HCT116 (cell line): ENCODE results near the gene ADAMTS19. TPM values are rescaled to one million over a fixed set of nuclear protein-coding genes. Genes with fewer than 3 reads are reported as not detected.

ENCODE experiments used
- ATAC-seq: fragments of 200-7000 bp; cut with Tn5 transposase; 2 replicates; pipeline ENCODE4 v1.9.1; 2020; ENCODE audit warnings: mild to moderate bottlenecking, moderate library complexity
- BruUV-seq: library from RNA; stranded (reverse); fragments of 400-500 nt; replicated peaks from 2 replicates; lab custom pipeline; 2021; lab: Mats Ljungman, UMichigan
- CTCF ChIA-PET: fragments of 300-600 bp; sonication (Branson Sonifier 250); formaldehyde crosslinking; loops from one replicate; lab custom pipeline; 2021; ENCODE audit warnings: antibody characterized with exemption; lab: Charles Lee
- POLR2A ChIA-PET: fragments of 300-600, 350-600 bp; sonication (Branson Sonifier 250); formaldehyde crosslinking; loops from one replicate; lab custom pipeline; 2021; ENCODE audit warnings: antibody characterized with exemption; lab: Charles Lee
- RAD21 ChIA-PET, 2 experiments: fragments of 300-600 bp; sonication (Branson Sonifier 250); formaldehyde crosslinking; loops; one replicate each; lab custom pipeline; 2023; ENCODE audit warnings: low total read pairs in 2 of 2; ENCODE audit not compliant: uncharacterized antibody in 2 of 2, unreplicated experiment in 2 of 2, low non-redundant PET in 1 of 2; lab: Charles Lee
- DNase-seq: peaks from one replicate; pipeline ENCODE4 v3.0.0-alpha.2; 2010; ENCODE audit warnings: low read depth, low spot score
- H2AFZ ChIP-seq: fragments of 200-600 bp; shearing (Covaris generic), sonication (generic); 2 replicates; pipeline ENCODE4 v1.6.1; 2017; ENCODE audit warnings: low read depth, mixed run types, mixed read lengths, antibody characterized with exemption, low read length; ENCODE audit not compliant: poor library complexity, severe bottlenecking
- H3K27ac ChIP-seq: 2 replicates; pipeline ENCODE4 v1.5.1; 2012; ENCODE audit warnings: low read depth, low read length
- H3K27me3 ChIP-seq: fragments of 200-600 bp; sonication (generic); 2 replicates; pipeline ENCODE4 v1.6.1; 2016; ENCODE audit warnings: mixed run types, low read length, mixed read lengths; ENCODE audit not compliant: insufficient read depth
- H3K36me3 ChIP-seq, 2 experiments: fragments of 200-500 bp in 1 of 2; fragments of 200-600 bp in 1 of 2; sonication (Bioruptor generic) in 1 of 2; sonication (generic) in 1 of 2; 2 replicates each; pipeline versions ENCODE4 v1.5.1 to v1.6.1; 2014 to 2016; ENCODE audit warnings: low read length in 2 of 2, inconsistent platforms in 1 of 2, mixed read lengths in 1 of 2, mixed run types in 1 of 2; ENCODE audit not compliant: insufficient read depth in 2 of 2, control insufficient read depth in 1 of 2
- H3K4me1 ChIP-seq, 2 experiments: fragments of 200-600 bp in 1 of 2; sonication (generic) in 1 of 2; 2 replicates each; pipeline versions ENCODE4 v1.5.1 to v1.6.1; 2012 to 2017; ENCODE audit warnings: low read length in 2 of 2, inconsistent platforms in 1 of 2, mild to moderate bottlenecking in 1 of 2, mixed read lengths in 1 of 2, mixed run types in 1 of 2, moderate library complexity in 1 of 2; ENCODE audit not compliant: insufficient read depth in 2 of 2, control insufficient read depth in 1 of 2
- H3K4me2 ChIP-seq: fragments of 200-600 bp; sonication (generic); 2 replicates; pipeline ENCODE4 v1.6.1; 2017; ENCODE audit warnings: mixed run types, low read length, mixed read lengths
- H3K4me3 ChIP-seq, 2 experiments: fragments of 200-600 bp in 1 of 2; sonication (generic) in 1 of 2; replicated peaks in 1 of 2; 2 replicates each; pipeline ENCODE4 v1.5.1; 2011 to 2016; ENCODE audit warnings: low read length in 2 of 2, control low read depth in 1 of 2, low read depth in 1 of 2, mild to moderate bottlenecking in 1 of 2, mixed read lengths in 1 of 2, mixed run types in 1 of 2
- H3K79me2 ChIP-seq: fragments of 200-600 bp; sonication (generic); 2 replicates; pipeline ENCODE4 v1.6.1; 2017; ENCODE audit warnings: mild to moderate bottlenecking, mixed run types, low read length, moderate library complexity, mixed read lengths; ENCODE audit not compliant: insufficient read depth
- H3K9ac ChIP-seq: fragments of 200-600 bp; sonication (generic); 2 replicates; pipeline ENCODE4 v1.6.1; 2016; ENCODE audit warnings: low read length, mixed read lengths
- H3K9me2 ChIP-seq: fragments of 200-600 bp; sonication (generic), shearing (Covaris generic); 2 replicates; pipeline ENCODE4 v1.6.1; 2017; ENCODE audit warnings: mixed run types, mild to moderate bottlenecking, moderate library complexity; ENCODE audit not compliant: insufficient read depth
- H3K9me3 ChIP-seq, 2 experiments: fragments of 200-500 bp in 1 of 2; fragments of 200-600 bp in 1 of 2; sonication (Bioruptor generic) in 1 of 2; sonication (generic) in 1 of 2; 2 replicates each; pipeline ENCODE4 v1.6.1; 2014 to 2017; ENCODE audit warnings: low read length in 2 of 2, mixed read lengths in 2 of 2, inconsistent platforms in 1 of 2, low read depth in 1 of 2, mild to moderate bottlenecking in 1 of 2, mixed run types in 1 of 2, moderate library complexity in 1 of 2; ENCODE audit not compliant: control insufficient read depth in 1 of 2, insufficient read depth in 1 of 2
- H4K20me1 ChIP-seq: fragments of 200-600 bp; sonication (generic), shearing (Covaris generic); 2 replicates; pipeline ENCODE4 v1.6.1; 2017; ENCODE audit warnings: mixed run types, mild to moderate bottlenecking, moderate library complexity; ENCODE audit not compliant: insufficient read depth
- CBX3 ChIP-seq: IDR thresholded peaks from 2 replicates; pipeline ENCODE4 v1.6.1; 2012; ENCODE audit warnings: low read depth
- CEBPB ChIP-seq: IDR thresholded peaks from 2 replicates; pipeline ENCODE4 v1.6.1; 2012; ENCODE audit warnings: low read depth
- CTCF ChIP-seq, 3 experiments: fragments of 200-600 bp in 1 of 3; sonication (generic) in 1 of 3; IDR thresholded peaks in 2 of 3; conservative IDR thresholded peaks in 1 of 3; 2 replicates each; pipeline ENCODE4 v1.5.1; 2012 to 2017; ENCODE audit warnings: low read depth in 2 of 3, low read length in 2 of 3, antibody characterized with exemption in 1 of 3, borderline replicate concordance in 1 of 3, control low read depth in 1 of 3, mild to moderate bottlenecking in 1 of 3, mixed read lengths in 1 of 3, mixed run types in 1 of 3, moderate library complexity in 1 of 3; ENCODE audit not compliant: insufficient read depth in 1 of 3
- EGR1 ChIP-seq: IDR thresholded peaks from 2 replicates; pipeline ENCODE4 v1.6.1; 2012; ENCODE audit warnings: low read depth
- EZH2 ChIP-seq: fragments of 200-600 bp; sonication (generic); IDR thresholded peaks from 2 replicates; pipeline ENCODE4 v1.6.1; 2017; ENCODE audit warnings: antibody characterized with exemption, mixed run types
- EZH2phosphoT487 ChIP-seq: fragments of 200-600 bp; IDR thresholded peaks from 2 replicates; pipeline ENCODE4 v1.6.1; 2018; ENCODE audit warnings: antibody characterized with exemption, borderline replicate concordance
- FOSL1 ChIP-seq: IDR thresholded peaks from 2 replicates; pipeline ENCODE4 v1.6.1; 2012; ENCODE audit warnings: low read depth
- JUND ChIP-seq: IDR thresholded peaks from 2 replicates; pipeline ENCODE4 v1.6.1; 2012
- POLR2A ChIP-seq: IDR thresholded peaks from 2 replicates; pipeline ENCODE4 v1.7.0; 2011; ENCODE audit warnings: borderline replicate concordance; ENCODE audit not compliant: insufficient read depth, insufficient read length; ENCODE audit errors: extremely low read depth
- RAD21 ChIP-seq: IDR thresholded peaks from 2 replicates; pipeline ENCODE4 v1.6.1; 2012; ENCODE audit warnings: low read depth, mild to moderate bottlenecking
- SRF ChIP-seq: IDR thresholded peaks from 2 replicates; pipeline ENCODE4 v1.6.1; 2012; ENCODE audit warnings: low read depth
- ZFX ChIP-seq: fragments of 450-650 bp; IDR thresholded peaks from 2 replicates; pipeline ENCODE4 v1.6.1; 2017
- ZNF274 ChIP-seq: fragments of 200-500 bp; sonication (Bioruptor generic); IDR thresholded peaks from 2 replicates; pipeline ENCODE4 v1.6.1; 2014; ENCODE audit warnings: mild to moderate bottlenecking, low read depth, low read length, inconsistent platforms
- intact Hi-C: fragments of 100-400 bp; cut with micrococcal nuclease; formaldehyde crosslinking; loops from 2 replicates; pipeline ENCODE4 v1.10.0; 2022
- total RNA-seq: library from RNA; stranded (reverse); gene quantifications from one replicate; pipeline ENCODE4 v1.2.1, GENCODE V29; 2021; ENCODE audit not compliant: unreplicated experiment
- TF ChIP-seq, protein P1 (sequence below): IDR thresholded peaks from 2 replicates; pipeline ENCODE4 v1.6.1; 2012

Gene ADAMTS19
- total RNA-seq, 1 experiment from 2014 or later, result not detected

DNA sequence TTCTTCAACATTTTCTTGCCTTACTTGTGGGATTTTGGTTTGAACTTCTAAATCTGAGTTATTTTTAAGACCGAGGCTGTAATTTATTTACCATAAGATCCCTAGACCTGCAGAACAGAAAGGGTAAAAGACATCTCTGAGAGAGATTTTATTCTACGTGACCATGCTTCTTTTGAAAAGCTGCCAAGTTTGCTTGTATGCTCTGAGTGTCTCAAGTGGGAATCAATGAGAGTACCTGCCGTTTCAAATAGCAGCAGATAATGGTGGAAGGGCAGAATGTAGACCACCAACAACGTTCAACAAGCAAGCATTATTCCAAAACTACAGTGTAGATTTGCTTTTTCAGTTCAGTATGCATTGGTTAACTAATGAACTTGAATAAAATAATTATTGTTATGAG lies 179.2 kb downstream of the ADAMTS19 start:
- DNase-seq (no peak), ATAC-seq (no peak)
- Histone ChIP-seq H3K79me2 (no peaks in the 10 kb centered on the region), H3K4me2 (no peak overlapping the region), H3K36me3 (no peaks in the 10 kb centered on the region), H2AFZ (no peak overlapping the region), H3K9me2 (no peaks in the 10 kb centered on the region), H3K4me1 (no peaks in the 10 kb centered on the region), H3K4me3 (no peak overlapping the region), H3K27me3 (no peaks in the 10 kb centered on the region), H4K20me1 (no peaks in the 10 kb centered on the region), H3K9me3 (no peaks in the 10 kb centered on the region)
- intact Hi-C loops, result no loop called here
- POLR2A ChIA-PET, result no interaction called here
- no peak for TF ChIP-seq FOSL1
- no peak for TF ChIP-seq EGR1
- TF ChIP-seq CTCF (IDR thresholded peaks at IDR 0.05 in 2 of 3, conservative IDR thresholded peaks at IDR 0.05 in 1 of 3; ENCODE audit: borderline replicate concordance in 1 of 3, insufficient read depth in 1 of 3, low read depth in 2 of 3, low read length in 2 of 3), result no peak
- TF ChIP-seq JUND, result no peak
- no peak for TF ChIP-seq CBX3
- no peak for TF ChIP-seq EZH2phosphoT487
- TF ChIP-seq RAD21, result no peak
- no peak for TF ChIP-seq ZNF274
- no peak for TF ChIP-seq POLR2A
- no peak for TF ChIP-seq ZFX
- TF ChIP-seq, protein P1, sequence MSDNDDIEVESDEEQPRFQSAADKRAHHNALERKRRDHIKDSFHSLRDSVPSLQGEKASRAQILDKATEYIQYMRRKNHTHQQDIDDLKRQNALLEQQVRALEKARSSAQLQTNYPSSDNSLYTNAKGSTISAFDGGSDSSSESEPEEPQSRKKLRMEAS, result no peak
- no peak for TF ChIP-seq CEBPB
- no peak for TF ChIP-seq SRF
- TF ChIP-seq EZH2, result no peak
- TF ChIP-seq, all 23 proteins: peak for 0
- Histone ChIP-seq H3K27ac (no peak overlapping the region), H3K9ac (no peak overlapping the region)
- ChIA-PET CTCF (no interaction called here), RAD21 (no interaction called here)
- no TSS peak for BruUV-seq
